T-helper 2 cell treated with Interferon-gamma antibody and Interleukin-4, amounts not matched to agents 100 ng/mL and 5 ng/mL, for 36 hours (primary cell): Measurements from ENCODE around the gene P2RY8. TPM values are rescaled to one million over a fixed set of nuclear protein-coding genes. Genes with fewer than 3 reads are reported as not detected.

ENCODE experiments used
- intact Hi-C: fragments of 100-400 bp; cut with micrococcal nuclease; formaldehyde crosslinking; loops from one replicate; pipeline ENCODE4 v1.15.1; 2023
- total RNA-seq: library from RNA; stranded (reverse); gene quantifications from 2 replicates; pipeline ENCODE4 v1.2.3, GENCODE V29; 2022

The P2RY8 gene
- total RNA-seq, 1 donor from 2014 or later: 126 TPM

- intact Hi-C loops: no loop called here
Observed at GRCh38 chrX:1466232-1466661, 70.7 kb downstream of the P2RY8 start.

- intact Hi-C loops: no loop called here
Observed at GRCh38 chrX:1465286-1466231, 71.4 kb downstream of the P2RY8 start.

- intact Hi-C loops: no loop called here
Observed at GRCh38 chrX:1464971-1465285, 72.1 kb downstream of the P2RY8 start.

GRCh38 chrX:1464041-1464970, 72.7 kb downstream of the P2RY8 start:
- intact Hi-C loops: no loop called here

- intact Hi-C loops: loop anchor here (1.0 to 2.0 kb wide), 4 partner anchors 8 to 73 kb away; partner anchors contain the start of gene P2RY8
Observed at GRCh38 chrX:1463581-1463980, 73.4 kb downstream of the P2RY8 start.

GRCh38 chrX:1462596-1463251, 74.3 kb downstream of the P2RY8 start:
- intact Hi-C loops: loop anchor here (1.0 to 2.0 kb wide), 5 partner anchors 8 to 74 kb away; partner anchors contain the start of gene P2RY8

GRCh38 chrX:1462110-1462509, 74.9 kb downstream of the P2RY8 start:
- intact Hi-C loops: loop anchor here (1.0 to 2.0 kb wide), 3 partner anchors 8 to 75 kb away; partner anchors contain the start of gene P2RY8

- intact Hi-C loops: no loop called here
Observed at GRCh38 chrX:1455948-1456280, 81.1 kb downstream of the P2RY8 start.

- intact Hi-C loops: loop anchor here (1.0 to 5.0 kb wide), 15 partner anchors 8 to 1238 kb away; partner anchors contain the start of genes AKAP17A, CD99, DHRSX and P2RY8
Observed at GRCh38 chrX:1453951-1454785, 82.8 kb downstream of the P2RY8 start.

GRCh38 chrX:1453395-1453783, 83.6 kb downstream of the P2RY8 start:
- intact Hi-C loops: loop anchor here (1.0 to 5.0 kb wide), 11 partner anchors 61 to 1239 kb away; partner anchors contain the start of genes AKAP17A, CD99, DHRSX and PPP2R3B

- intact Hi-C loops: loop anchor here (1.0 to 5.0 kb wide), 11 partner anchors 60 to 1240 kb away; partner anchors contain the start of genes AKAP17A, CD99, DHRSX and PPP2R3B
Observed at GRCh38 chrX:1452516-1453394, 84.2 kb downstream of the P2RY8 start, which contains the start of gene ASMTL. ASMTL (minus strand) TSS chrX:1452909; CDS start chrX:1452840, 69 bp downstream.

GRCh38 chrX:1451661-1452515, 85.1 kb downstream of the P2RY8 start:
- intact Hi-C loops: loop anchor here (2.0 to 5.0 kb wide), 3 partner anchors 1065 to 1240 kb away; partner anchors contain the start of genes CD99 and PPP2R3B

GRCh38 chrX:1451251-1451660, 85.7 kb downstream of the P2RY8 start:
- intact Hi-C loops: loop anchor here (5.0 kb wide), 2 partner anchors 1141 to 1241 kb away; partner anchors contain the start of gene CD99

- intact Hi-C loops: loop anchor here (5.0 kb wide), 2 partner anchors 1142 to 1242 kb away; partner anchors contain the start of gene CD99
Observed at GRCh38 chrX:1450361-1451161, 86.4 kb downstream of the P2RY8 start.

- intact Hi-C loops: loop anchor here (5.0 kb wide), 2 partner anchors 1143 to 1243 kb away; partner anchors contain the start of gene CD99
Observed at GRCh38 chrX:1449823-1450149, 87.2 kb downstream of the P2RY8 start.

GRCh38 chrX:1449036-1449822, 87.8 kb downstream of the P2RY8 start:
- intact Hi-C loops: no loop called here
